ENCODE results near the gene EHMT1. TPM values are rescaled to one million over a fixed set of nuclear protein-coding genes. Genes with fewer than 3 reads are reported as not detected.

Gene EHMT1
- total and polyA plus RNA-seq, 9 of the 15 experiments (the other 6 are each of a cell fraction or from before 2014, with no cell fraction given): 2.2 to 76.0 (median 36.4) TPM

GRCh38 chr9:137876269-137876668 is 257.5 kb downstream of the EHMT1 start (continued):
- no peak for TF ChIP-seq CHD7 (IDR thresholded peaks at IDR 0.05; ENCODE audit: low read depth, low read length)
